DMS153 treated with DMSO at 0.1 percent for 48 hours (cell line): ENCODE data around the gene SLC6A11.

Source experiments
- DNase-seq: peaks from one replicate; lab custom pipeline; 2025; ENCODE audit not compliant: unreplicated experiment; lab: John Stamatoyannopoulos, UW

The SLC6A11 gene

GRCh38 chr3:10975695-10976234 lies 159.7 kb downstream of the SLC6A11 start:
- no peak for DNase-seq

GRCh38 chr3:10976770-10977169 lies 160.7 kb downstream of the SLC6A11 start:
- no peak for DNase-seq

- no peak for DNase-seq
Measured at GRCh38 chr3:10977892-10978510, 162.0 kb downstream of the SLC6A11 start.

- no peak for DNase-seq
Measured at GRCh38 chr3:10978956-10979355, 162.9 kb downstream of the SLC6A11 start.

- no peak for DNase-seq
Measured at GRCh38 chr3:10980312-10980711, 164.3 kb downstream of the SLC6A11 start.

GRCh38 chr3:10981031-10981430 lies 165.0 kb downstream of the SLC6A11 start:
- no peak for DNase-seq

- DNase-seq = no peak
Measured at GRCh38 chr3:10981961-10982360, 165.9 kb downstream of the SLC6A11 start.

GRCh38 chr3:10982782-10983181 lies 166.8 kb downstream of the SLC6A11 start:
- no peak for DNase-seq

GRCh38 chr3:10983219-10983916 lies 167.3 kb downstream of the SLC6A11 start:
- DNase-seq = no peak

GRCh38 chr3:10984371-10984896 lies 168.4 kb downstream of the SLC6A11 start:
- no peak for DNase-seq

- DNase-seq = no peak
Measured at GRCh38 chr3:10985181-10985580, 169.2 kb downstream of the SLC6A11 start.

GRCh38 chr3:10986592-10986991 lies 170.6 kb downstream of the SLC6A11 start:
- DNase-seq = no peak

- no peak for DNase-seq
Measured at GRCh38 chr3:10988001-10988665, 172.1 kb downstream of the SLC6A11 start.

GRCh38 chr3:10988991-10989484 lies 173.0 kb downstream of the SLC6A11 start:
- no peak for DNase-seq
